Jurkat, Clone E6-1 (cell line): ENCODE data around the gene CHEK1.

Experiments used
- DNase-seq: peaks from one replicate; pipeline ENCODE4 v3.0.0-alpha.2; 2011; ENCODE audit warnings: low read depth, low spot score
- H3K4me3 ChIP-seq: 2 replicates; pipeline ENCODE4 v1.5.1; 2011; ENCODE audit warnings: mild to moderate bottlenecking, low read length, control low read depth, moderate library complexity

CHEK1 gene

GRCh38 chr11:125625225-125625629 is 264 bp downstream of the CHEK1 start:
- H3K4me3 ChIP-seq = peak overlapping the region; percentile 85
- no peak for DNase-seq

DNA sequence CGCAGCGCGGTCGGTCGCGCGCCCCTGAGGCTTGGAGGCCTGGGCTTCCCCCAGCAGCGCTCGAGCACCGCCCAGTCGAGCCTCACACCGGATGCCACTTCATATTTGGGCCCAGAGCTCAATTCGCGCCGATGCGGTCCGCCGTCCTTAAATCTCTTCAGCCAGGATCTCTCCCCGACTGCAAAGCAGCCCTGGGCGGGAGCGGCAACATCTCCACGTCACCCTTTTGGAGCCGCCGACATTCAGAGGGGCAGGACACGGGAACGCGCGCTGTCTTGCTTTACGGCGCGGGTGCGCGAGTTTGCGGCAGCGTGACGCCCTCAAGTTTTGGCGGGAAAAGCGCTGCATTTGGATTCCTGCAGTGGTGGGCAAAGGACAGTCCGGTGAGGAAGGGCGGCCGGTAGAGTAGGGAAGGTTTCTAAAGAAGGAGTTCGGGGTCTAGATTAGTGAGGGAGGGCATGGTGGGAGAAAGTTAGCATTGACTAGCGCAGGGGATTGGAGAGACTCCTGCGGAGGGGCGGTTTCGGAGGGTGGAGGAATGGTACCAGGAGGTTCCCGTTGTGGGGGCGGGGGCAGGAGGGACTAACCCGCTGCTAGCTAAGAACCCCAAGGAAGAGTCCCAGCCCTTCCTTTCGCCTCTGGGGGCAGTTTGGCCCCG is 796 bp downstream of the CHEK1 start:
- H3K4me3 ChIP-seq = peak overlapping the region; percentile 85
- peak; percentile 88 for DNase-seq

- peak; percentile 31 for DNase-seq
- H3K4me3 ChIP-seq = peak overlapping the region; percentile 85
Measured at GRCh38 chr11:125626288-125626950, 1.5 kb downstream of the CHEK1 start.

- H3K4me3 ChIP-seq = peak overlapping the region; percentile 85
- no peak for DNase-seq
Measured at GRCh38 chr11:125627236-125627910, 2.4 kb downstream of the CHEK1 start.

- DNase-seq = no peak
- H3K4me3 ChIP-seq = no peak overlapping the region
Measured at GRCh38 chr11:125637840-125638239, 12.9 kb downstream of the CHEK1 start.

DNA sequence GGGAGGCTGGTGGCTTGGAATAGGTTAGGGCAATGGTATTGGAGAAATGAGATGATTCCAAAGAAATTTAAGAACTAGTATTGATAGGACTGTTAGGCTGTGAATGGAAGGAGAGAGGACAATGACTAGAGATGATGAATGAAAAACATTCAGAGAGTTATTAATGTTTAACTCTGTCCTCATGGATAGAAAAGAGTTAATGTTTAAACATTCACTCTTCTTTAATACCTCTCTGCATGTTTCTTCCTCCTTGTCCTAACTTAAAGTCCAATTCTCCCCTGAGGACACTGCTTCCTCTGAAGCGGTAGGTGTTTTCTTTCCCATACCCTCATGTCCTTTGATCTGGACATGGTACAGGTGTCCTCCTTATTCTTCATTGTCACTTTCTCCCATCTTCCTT is 13.4 kb downstream of the CHEK1 start:
- DNase-seq = no peak
- H3K4me3 ChIP-seq = no peak overlapping the region

- no peak overlapping the region for H3K4me3 ChIP-seq
- DNase-seq = no peak
Measured at GRCh38 chr11:125645871-125646270, 20.9 kb downstream of the CHEK1 start.

GRCh38 chr11:125649465-125650166 is 24.7 kb downstream of the CHEK1 start:
- H3K4me3 ChIP-seq = no peak overlapping the region
- peak; percentile 80 for DNase-seq

DNA sequence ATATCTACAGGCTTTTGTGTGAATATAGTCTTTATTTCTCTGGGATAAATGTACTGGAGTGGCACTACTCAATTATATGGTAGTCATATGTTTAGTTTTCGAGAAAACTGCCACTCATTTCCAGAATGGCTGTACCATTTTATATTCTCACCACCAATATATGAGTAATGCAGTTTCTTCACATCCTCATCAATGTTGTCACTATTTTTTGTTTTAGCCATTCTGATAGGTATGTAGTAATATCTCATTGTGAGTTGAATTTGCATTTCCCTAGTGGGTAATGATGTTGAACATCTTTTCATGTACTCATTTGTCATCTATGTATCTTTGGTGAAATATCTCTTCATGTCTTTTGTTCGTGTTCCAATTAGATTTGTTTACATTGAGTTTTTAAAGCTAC is 37.7 kb downstream of the CHEK1 start:
- DNase-seq = no peak
- H3K4me3 ChIP-seq = no peak overlapping the region

DNA sequence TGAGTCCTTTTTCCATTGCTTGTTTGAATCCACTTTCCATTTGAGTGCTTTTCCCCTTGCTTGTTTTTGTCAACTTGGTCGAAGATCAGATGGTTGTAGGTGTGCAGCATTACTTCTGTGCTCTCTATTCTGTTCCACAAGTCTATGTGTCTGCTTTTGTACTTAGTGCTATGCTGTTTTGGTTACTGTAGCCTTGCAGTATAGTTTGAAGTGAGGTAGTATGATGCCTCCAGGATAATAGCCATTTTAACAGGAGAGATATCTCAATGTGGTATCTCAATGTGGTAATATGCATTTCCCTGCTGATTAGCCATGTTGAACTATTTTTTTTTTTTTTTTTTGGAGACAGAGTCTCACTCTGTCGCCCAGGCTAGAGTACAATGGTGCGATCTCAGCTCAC is 38.9 kb downstream of the CHEK1 start:
- H3K4me3 ChIP-seq = no peak overlapping the region
- DNase-seq = no peak

- no peak overlapping the region for H3K4me3 ChIP-seq
- DNase-seq = no peak
Measured at GRCh38 chr11:125667151-125667550, 42.2 kb downstream of the CHEK1 start.

- H3K4me3 ChIP-seq = no peak overlapping the region
- no peak for DNase-seq
Measured at GRCh38 chr11:125670172-125670571, 45.2 kb downstream of the CHEK1 start.

DNA sequence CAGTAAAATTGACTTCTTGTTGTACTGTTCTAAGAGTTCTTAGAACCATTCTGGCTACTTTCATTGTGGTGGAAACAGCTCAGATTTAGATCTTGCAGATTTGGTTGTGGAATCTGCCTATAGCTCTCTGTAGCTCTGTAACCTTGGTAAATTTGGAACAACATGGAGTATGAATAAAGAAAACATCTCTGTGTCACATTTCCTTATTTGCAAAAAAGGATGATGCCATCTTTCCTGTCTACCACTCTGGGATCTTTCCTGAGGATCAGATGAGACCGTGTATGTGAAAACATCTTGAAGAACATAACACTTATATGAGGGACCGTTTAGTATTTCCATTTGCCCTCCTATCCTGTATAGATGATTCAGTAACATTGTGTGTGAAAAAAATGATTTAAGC is 46.6 kb downstream of the CHEK1 start:
- DNase-seq = no peak
- H3K4me3 ChIP-seq = no peak overlapping the region

DNA sequence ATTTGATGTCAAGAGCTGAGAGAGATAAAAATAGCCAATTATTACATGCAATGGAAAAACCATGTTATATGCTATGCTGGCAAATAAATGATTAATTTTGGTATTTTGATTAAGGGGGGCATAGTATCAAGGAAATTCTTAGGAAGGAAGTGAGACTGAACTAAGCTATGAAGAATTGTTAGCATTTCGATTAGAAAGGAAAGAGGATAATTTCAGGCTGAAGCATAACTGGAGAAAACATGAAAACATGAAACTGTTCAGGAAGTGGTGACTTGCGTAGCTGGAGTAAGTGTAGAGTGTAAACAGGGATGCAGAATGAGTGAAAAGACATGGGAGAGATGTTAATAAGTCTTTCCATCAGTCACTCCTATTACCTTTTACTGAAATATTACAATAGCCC is 49.2 kb downstream of the CHEK1 start:
- no peak for DNase-seq
- no peak overlapping the region for H3K4me3 ChIP-seq

DNA sequence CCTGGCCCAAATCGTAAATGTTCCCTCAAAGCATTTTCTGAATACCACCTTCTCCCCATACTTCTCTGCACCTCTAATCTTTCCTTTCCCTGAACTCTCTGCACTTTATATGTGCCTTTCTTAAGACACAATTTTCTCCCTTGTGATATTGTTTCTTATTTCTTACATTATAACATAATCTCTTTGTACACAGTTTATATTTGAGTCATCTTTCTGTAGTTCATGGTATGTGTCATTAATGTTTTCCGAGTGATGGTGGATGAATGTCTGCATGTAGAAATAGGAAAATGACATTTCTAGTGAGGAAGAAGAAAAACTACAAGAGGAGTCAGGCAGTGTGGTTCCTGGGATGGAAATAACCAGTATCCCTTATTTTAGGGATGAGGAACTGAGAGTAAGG is 50.2 kb downstream of the CHEK1 start:
- DNase-seq = no peak
- H3K4me3 ChIP-seq = no peak overlapping the region

- no peak for DNase-seq
Measured at GRCh38 chr11:125679397-125679796, 54.4 kb downstream of the CHEK1 start.

GRCh38 chr11:125679837-125680236 is 54.9 kb downstream of the CHEK1 start:
- no peak overlapping the region for H3K4me3 ChIP-seq
- DNase-seq = no peak

More at GRCh38 chr11:125679397-125679796, 54.4 kb downstream of the CHEK1 start:
- H3K4me3 ChIP-seq = no peak overlapping the region

GRCh38 chr11:125680747-125681146 is 55.8 kb downstream of the CHEK1 start, which contains the start of gene ACRV1:
Gene ACRV1 (minus strand): TSS chr11:125680847. CDS start chr11:125680780, 67 bp downstream.
- DNase-seq = no peak
- H3K4me3 ChIP-seq = no peak within 1 kb of the TSS

DNA sequence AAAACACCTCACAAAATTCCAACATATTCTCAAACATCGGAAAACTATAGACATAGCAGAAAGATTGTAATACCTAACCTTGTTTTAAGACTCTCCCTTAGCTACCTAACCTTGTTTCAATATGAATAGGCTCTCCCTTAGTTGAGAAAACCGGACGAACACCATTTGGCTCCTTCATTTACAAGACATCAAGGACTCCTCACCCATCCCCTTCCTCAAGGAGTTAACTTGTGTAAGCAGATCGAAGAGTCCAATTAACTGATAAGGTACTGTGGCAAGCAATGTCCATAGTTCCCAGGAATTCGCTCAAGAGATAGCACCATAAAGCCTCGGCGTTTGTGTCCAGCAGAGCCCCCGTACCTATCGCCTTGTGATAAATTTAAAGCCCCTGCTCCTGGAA is 60.3 kb downstream of the CHEK1 start:
- DNase-seq = no peak
- no peak overlapping the region for H3K4me3 ChIP-seq

DNA sequence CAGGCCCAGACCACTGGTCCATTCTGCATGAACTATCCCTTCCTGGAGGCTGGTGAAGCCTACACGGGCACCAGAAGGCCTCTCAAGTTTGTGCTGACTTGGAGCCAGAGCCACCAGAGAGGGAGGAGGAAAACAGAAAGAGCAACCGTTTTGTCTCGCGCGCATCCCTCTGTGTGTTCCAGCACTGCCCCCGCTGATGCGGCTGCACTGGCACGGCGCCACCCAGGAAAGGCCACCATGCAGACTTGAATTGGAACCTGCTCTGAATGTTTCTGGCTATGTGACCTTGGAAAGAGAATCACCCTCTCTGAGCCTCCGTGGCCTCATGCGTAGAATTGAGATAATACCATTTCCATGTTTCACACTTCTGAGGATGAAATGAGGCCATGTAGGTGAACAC is 63.1 kb downstream of the CHEK1 start:
- no peak for DNase-seq

More for the DNA sequence above, 63.1 kb downstream of the CHEK1 start:
- H3K4me3 ChIP-seq = no peak overlapping the region
